Measurements from ENCODE around the gene SPANXD.

DNA sequence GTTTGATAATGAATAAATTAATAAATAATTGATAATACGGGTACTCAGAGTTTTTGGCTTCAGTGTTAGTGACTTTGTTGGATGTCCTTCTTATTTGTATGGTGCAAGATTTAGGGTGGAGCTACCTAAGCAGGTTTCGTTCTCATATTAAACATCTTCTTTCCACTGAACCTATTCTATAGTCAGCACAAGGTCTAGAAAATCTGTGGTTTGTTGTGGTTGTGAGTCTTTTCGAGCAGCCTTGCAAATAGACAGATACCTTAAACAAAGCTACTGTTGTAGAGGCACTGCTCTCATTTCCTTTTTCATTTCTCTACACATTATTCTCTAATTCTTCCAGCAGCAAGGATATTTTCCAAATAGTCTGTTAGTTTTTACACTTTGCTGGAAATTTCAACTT, 38.1 kb upstream of the SPANXD start:
- TF ChIP-seq, protein P1, sequence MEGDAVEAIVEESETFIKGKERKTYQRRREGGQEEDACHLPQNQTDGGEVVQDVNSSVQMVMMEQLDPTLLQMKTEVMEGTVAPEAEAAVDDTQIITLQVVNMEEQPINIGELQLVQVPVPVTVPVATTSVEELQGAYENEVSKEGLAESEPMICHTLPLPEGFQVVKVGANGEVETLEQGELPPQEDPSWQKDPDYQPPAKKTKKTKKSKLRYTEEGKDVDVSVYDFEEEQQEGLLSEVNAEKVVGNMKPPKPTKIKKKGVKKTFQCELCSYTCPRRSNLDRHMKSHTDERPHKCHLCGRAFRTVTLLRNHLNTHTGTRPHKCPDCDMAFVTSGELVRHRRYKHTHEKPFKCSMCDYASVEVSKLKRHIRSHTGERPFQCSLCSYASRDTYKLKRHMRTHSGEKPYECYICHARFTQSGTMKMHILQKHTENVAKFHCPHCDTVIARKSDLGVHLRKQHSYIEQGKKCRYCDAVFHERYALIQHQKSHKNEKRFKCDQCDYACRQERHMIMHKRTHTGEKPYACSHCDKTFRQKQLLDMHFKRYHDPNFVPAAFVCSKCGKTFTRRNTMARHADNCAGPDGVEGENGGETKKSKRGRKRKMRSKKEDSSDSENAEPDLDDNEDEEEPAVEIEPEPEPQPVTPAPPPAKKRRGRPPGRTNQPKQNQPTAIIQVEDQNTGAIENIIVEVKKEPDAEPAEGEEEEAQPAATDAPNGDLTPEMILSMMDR (IDR thresholded peaks at IDR 0.05), result no peak
- TF ChIP-seq POLR2A (IDR thresholded peaks at IDR 0.05), result no peak

Data from right lobe of liver (tissue), 4 donors.